ENCODE measurements around the gene SBDS. TPM values are rescaled to one million over a fixed set of nuclear protein-coding genes. Genes with fewer than 3 reads are reported as not detected.

The SBDS gene
- total RNA-seq, 1 experiment from 2014 or later = 37.8 TPM

- no CpG with 5 or more reads among the region's 5 CpGs for WGBS (ENCODE audit: extremely low coverage, insufficient read length, low lambda C conversion rate)
- no peak overlapping the region for H2BK120ac ChIP-seq (ENCODE audit: low read depth, low read length, poor library complexity, severe bottlenecking)
- H3K56ac ChIP-seq (ENCODE audit: insufficient read length, low read depth, low read length) = no peak overlapping the region
- no peaks in the 10 kb centered on the region for H3K9me3 Mint-ChIP-seq
- no peak overlapping the region for H2BK15ac ChIP-seq (ENCODE audit: low read depth, low read length)
- TF ChIP-seq CTCF (conservative IDR thresholded peaks at IDR 0.05) = no peak
- no peak overlapping the region for H3K23ac ChIP-seq (ENCODE audit: insufficient read length, low read depth, low read length)
- no peaks in the 10 kb centered on the region for H3K27me3 Mint-ChIP-seq (ENCODE audit: low read depth)
- no peaks in the 10 kb centered on the region for H3K9me3 ChIP-seq (ENCODE audit: control insufficient read depth, low read depth, low read length)
- no peak overlapping the region for H3K4me2 ChIP-seq (ENCODE audit: insufficient read depth, insufficient read length, low read length)
- H3K4me3 Mint-ChIP-seq = no peak overlapping the region
- H2BK20ac ChIP-seq (ENCODE audit: low read depth, low read length, poor library complexity, severe bottlenecking) = no peak overlapping the region
- no peak overlapping the region for H2AFZ ChIP-seq (ENCODE audit: low read length)
- no peaks in the 10 kb centered on the region for H4K20me1 ChIP-seq (ENCODE audit: control insufficient read depth, insufficient read depth, insufficient read length)
- no peak overlapping the region for H2AK5ac ChIP-seq (ENCODE audit: insufficient read length, low read length)
- H3K4ac ChIP-seq (ENCODE audit: low read depth, low read length) = no peak overlapping the region
- no peak overlapping the region for H3K9ac ChIP-seq (ENCODE audit: extremely low read depth, insufficient read length, low read length)
- no peak overlapping the region for H4K8ac ChIP-seq (replicated peaks; ENCODE audit: insufficient read length, low read depth, low read length)
- H4K91ac ChIP-seq (ENCODE audit: insufficient read length, low read depth, low read length) = no peak overlapping the region
- H2BK12ac ChIP-seq (ENCODE audit: insufficient read length, low read depth, low read length) = no peak overlapping the region
- no peaks in the 10 kb centered on the region for H3K4me1 ChIP-seq (ENCODE audit: insufficient read depth, low read length)
- H3K4me1 Mint-ChIP-seq = 0 out of 4 replicates have a peak, but pooled peaks cover 0 to 2% of the 10 kb centered on the region in 2 experiments
- no peak overlapping the region for H3K14ac ChIP-seq (ENCODE audit: insufficient read depth, low read length)
- no peak for DNase-seq
- H3K18ac ChIP-seq (ENCODE audit: insufficient read length, low read depth, low read length) = no peak overlapping the region
- H4K5ac ChIP-seq (ENCODE audit: insufficient read length, low read depth, low read length) = no peak overlapping the region
- H3K27ac ChIP-seq (ENCODE audit: insufficient read length, low read depth, low read length) = no peak overlapping the region
- H3K79me1 ChIP-seq (ENCODE audit: insufficient read depth, low read depth, low read length, poor library complexity, severe bottlenecking) = no peaks in the 10 kb centered on the region
- H3K27ac Mint-ChIP-seq = no peak overlapping the region
- H3K27me3 ChIP-seq (ENCODE audit: insufficient read depth, low read length) = no peaks in the 10 kb centered on the region
- no peak overlapping the region for H2BK5ac ChIP-seq (ENCODE audit: insufficient read length, low read length)
- H3K79me2 ChIP-seq (ENCODE audit: insufficient read depth, low read length) = no peaks in the 10 kb centered on the region
- peaks cover 17 to 72% (median 69%) of the 10 kb centered on the region in 3 experiments; a peak in 6 of 7 replicates for H3K36me3 Mint-ChIP-seq (ENCODE audit: insufficient read depth in 1 of 3, low read depth in 3 of 3)
- no peak overlapping the region for H3T11ph ChIP-seq (ENCODE audit: low read length)
- H3K23me2 ChIP-seq (ENCODE audit: insufficient read length, low read depth, low read length, poor library complexity, severe bottlenecking) = no peaks in the 10 kb centered on the region
Measured at GRCh38 chr7:66953044-66953427, 42.4 kb downstream of the SBDS start.

All from H9 (cell line).